KMS-11 (cell line): ENCODE measurements around the gene OR13C4.

Experiments
- H2AFZ ChIP-seq: fragments of 200-600 bp; sonication (generic); 2 replicates; pipeline ENCODE4 v1.6.1; 2016; ENCODE audit warnings: antibody characterized with exemption, mixed run types, low read depth
- H3K27ac ChIP-seq: fragments of 200-600 bp; sonication (generic); 2 replicates; pipeline ENCODE4 v1.6.1; 2016; ENCODE audit warnings: mild to moderate bottlenecking, mixed run types
- H3K27me3 ChIP-seq: fragments of 200-600 bp; sonication (generic); 2 replicates; pipeline ENCODE4 v1.6.1; 2017; ENCODE audit warnings: mild to moderate bottlenecking, low read depth, mixed run types, moderate library complexity; ENCODE audit not compliant: insufficient read depth
- H3K36me3 ChIP-seq: fragments of 200-600 bp; sonication (generic); 2 replicates; pipeline ENCODE4 v1.6.1; 2017; ENCODE audit warnings: mild to moderate bottlenecking, mixed run types; ENCODE audit not compliant: insufficient read depth
- H3K4me1 ChIP-seq: fragments of 200-600 bp; sonication (generic); 2 replicates; pipeline ENCODE4 v1.6.1; 2016; ENCODE audit warnings: mild to moderate bottlenecking, low read depth, mixed run types; ENCODE audit not compliant: poor library complexity, severe bottlenecking
- H3K4me2 ChIP-seq: fragments of 200-600 bp; sonication (generic); 2 replicates; pipeline ENCODE4 v1.7.0; 2016; ENCODE audit warnings: mild to moderate bottlenecking, mixed run types
- H3K4me3 ChIP-seq: fragments of 200-600 bp; sonication (generic); IDR thresholded peaks from 2 replicates; pipeline ENCODE4 v1.6.1; 2017; ENCODE audit warnings: low read depth, low read length, mixed read lengths; ENCODE audit not compliant: insufficient read depth
- H3K79me2 ChIP-seq: fragments of 200-600 bp; sonication (generic); 2 replicates; pipeline ENCODE4 v1.6.1; 2016; ENCODE audit warnings: low read depth, mixed run types; ENCODE audit not compliant: insufficient read depth
- H3K9ac ChIP-seq: fragments of 200-600 bp; sonication (generic); 2 replicates; pipeline ENCODE4 v1.6.1; 2016; ENCODE audit warnings: mild to moderate bottlenecking, mixed run types
- H4K20me1 ChIP-seq: fragments of 200-600 bp; sonication (generic); 2 replicates; pipeline ENCODE4 v1.6.1; 2016; ENCODE audit warnings: mild to moderate bottlenecking, mixed run types; ENCODE audit not compliant: insufficient read depth
- TF ChIP-seq, protein P1 (sequence below): fragments of 200-600 bp; sonication (generic); conservative IDR thresholded peaks from 2 replicates; pipeline ENCODE4 v1.6.1; 2017; ENCODE audit warnings: low read depth, mild to moderate bottlenecking, antibody characterized with exemption, low read length, moderate library complexity, mixed read lengths

Gene OR13C4

DNA sequence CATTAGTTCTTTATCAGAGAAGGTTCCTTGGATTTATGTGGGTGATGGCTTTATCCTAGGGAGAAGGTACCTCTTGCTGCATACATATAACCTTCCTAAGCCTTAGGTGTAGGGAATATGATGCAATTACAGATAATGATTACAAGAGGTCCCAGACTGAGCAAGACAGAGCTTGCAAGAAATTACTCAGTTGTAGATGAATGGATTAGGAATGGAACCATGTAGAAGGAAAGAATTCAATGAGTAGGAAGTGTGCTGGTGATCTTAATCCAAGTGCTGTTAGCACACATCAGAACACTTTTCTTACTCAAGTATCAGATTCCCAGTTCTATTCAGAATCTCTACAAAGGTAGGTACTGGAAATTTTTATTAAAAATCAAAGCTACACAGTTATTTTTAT is 20.4 kb downstream of the OR13C4 start:
- Histone ChIP-seq H3K4me2 (no peak overlapping the region), H3K9ac (no peak overlapping the region), H3K27me3 (no peaks in the 10 kb centered on the region), H4K20me1 (no peaks in the 10 kb centered on the region), H2AFZ (no peak overlapping the region), H3K79me2 (no peaks in the 10 kb centered on the region), H3K27ac (no peak overlapping the region), H3K4me1 (no peaks in the 10 kb centered on the region), H3K4me3 (no peak overlapping the region), H3K36me3 (no peaks in the 10 kb centered on the region)
- TF ChIP-seq, protein P1, sequence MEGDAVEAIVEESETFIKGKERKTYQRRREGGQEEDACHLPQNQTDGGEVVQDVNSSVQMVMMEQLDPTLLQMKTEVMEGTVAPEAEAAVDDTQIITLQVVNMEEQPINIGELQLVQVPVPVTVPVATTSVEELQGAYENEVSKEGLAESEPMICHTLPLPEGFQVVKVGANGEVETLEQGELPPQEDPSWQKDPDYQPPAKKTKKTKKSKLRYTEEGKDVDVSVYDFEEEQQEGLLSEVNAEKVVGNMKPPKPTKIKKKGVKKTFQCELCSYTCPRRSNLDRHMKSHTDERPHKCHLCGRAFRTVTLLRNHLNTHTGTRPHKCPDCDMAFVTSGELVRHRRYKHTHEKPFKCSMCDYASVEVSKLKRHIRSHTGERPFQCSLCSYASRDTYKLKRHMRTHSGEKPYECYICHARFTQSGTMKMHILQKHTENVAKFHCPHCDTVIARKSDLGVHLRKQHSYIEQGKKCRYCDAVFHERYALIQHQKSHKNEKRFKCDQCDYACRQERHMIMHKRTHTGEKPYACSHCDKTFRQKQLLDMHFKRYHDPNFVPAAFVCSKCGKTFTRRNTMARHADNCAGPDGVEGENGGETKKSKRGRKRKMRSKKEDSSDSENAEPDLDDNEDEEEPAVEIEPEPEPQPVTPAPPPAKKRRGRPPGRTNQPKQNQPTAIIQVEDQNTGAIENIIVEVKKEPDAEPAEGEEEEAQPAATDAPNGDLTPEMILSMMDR: no peak

DNA sequence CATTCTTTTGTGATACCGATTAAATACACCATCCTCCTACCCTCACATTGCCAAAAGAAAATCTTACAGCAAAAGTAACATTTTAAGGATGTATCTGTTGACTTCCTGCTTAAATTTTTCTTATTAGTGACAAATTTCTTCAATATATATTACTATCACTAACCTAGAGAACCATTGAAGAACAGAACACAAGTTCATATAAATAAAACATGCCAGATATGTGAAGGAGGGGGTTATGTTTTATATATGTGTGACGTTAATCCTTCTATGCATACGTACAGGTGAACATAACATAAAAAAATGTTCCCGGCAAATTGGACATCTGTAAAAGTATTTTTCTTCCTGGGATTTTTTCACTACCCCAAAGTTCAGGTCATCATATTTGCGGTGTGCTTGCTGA is 23.0 kb downstream of the OR13C4 start, which contains the start of gene OR13F1:
Gene OR13F1, plus strand, starts transcription at position 301 of the 400 bp plus-strand sequence. Its CDS starts 0 bp downstream, at position 301.
- no peak within 1 kb of the TSS for H3K4me2 ChIP-seq
- H3K27ac ChIP-seq: no peak within 1 kb of the TSS
- no peak within 1 kb of the TSS for H2AFZ ChIP-seq
- H3K9ac ChIP-seq: no peak within 1 kb of the TSS
- TF ChIP-seq, protein P1: no peak
- H3K4me3 ChIP-seq: no peak within 1 kb of the TSS
- H3K36me3 ChIP-seq: no peaks in the 10 kb centered on the region
- no peaks in the 10 kb centered on the region for H3K27me3 ChIP-seq
- H3K79me2 ChIP-seq: no peaks in the 10 kb centered on the region
- no peaks in the 10 kb centered on the region for H4K20me1 ChIP-seq
- H3K4me1 ChIP-seq: no peaks in the 10 kb centered on the region

DNA sequence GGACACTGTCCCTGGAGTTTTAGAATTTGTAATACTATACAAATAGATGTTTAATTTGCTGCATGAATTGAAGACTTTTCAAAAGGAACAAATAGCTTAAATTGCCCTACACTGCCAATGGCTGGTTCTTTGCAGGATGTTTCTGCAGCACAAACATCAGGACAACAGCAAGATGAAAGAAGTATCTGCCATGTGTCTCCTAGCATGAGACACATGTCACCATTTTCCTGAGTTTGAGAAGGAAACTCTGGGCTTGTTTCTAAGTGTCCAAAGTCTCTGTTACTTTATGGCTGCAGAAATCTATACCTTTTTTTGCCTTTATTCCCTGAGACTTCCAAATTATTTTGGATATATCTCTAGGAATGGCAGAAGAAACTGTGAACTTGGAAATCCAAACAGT is 23.6 kb downstream of the OR13C4 start:
- Histone ChIP-seq H2AFZ (no peak overlapping the region), H3K27ac (no peak overlapping the region), H3K4me2 (no peak overlapping the region), H3K79me2 (no peaks in the 10 kb centered on the region), H3K4me3 (no peak overlapping the region), H3K27me3 (no peaks in the 10 kb centered on the region), H4K20me1 (no peaks in the 10 kb centered on the region), H3K36me3 (no peaks in the 10 kb centered on the region), H3K4me1 (no peaks in the 10 kb centered on the region), H3K9ac (no peak overlapping the region)
- TF ChIP-seq, protein P1: no peak

DNA sequence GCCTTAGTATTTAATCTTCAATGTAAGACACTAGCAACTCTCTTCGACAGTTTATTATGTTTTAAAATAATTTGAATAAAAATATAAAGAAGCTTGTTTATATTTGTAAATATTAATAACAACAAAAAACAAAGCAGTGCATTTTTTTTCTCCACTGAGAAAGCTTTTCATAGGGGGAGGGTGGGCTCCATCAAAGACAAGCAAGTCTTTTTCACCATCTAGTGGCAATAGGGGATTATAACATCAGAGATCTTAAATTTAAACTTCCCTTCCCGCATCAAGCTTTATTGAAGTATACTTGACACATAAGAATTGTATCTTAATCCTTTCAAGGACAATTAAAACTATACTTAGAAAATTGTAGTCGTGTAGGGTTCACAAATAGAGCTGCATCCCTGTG is 32.2 kb downstream of the OR13C4 start:
- no peak overlapping the region for H3K4me2 ChIP-seq
- TF ChIP-seq, protein P1: no peak; the same call in 1 of the 2 replicates

More for the DNA sequence above, 32.2 kb downstream of the OR13C4 start:
- H3K4me1 ChIP-seq: no peaks in the 10 kb centered on the region
- H4K20me1 ChIP-seq: no peaks in the 10 kb centered on the region
- H3K36me3 ChIP-seq: no peaks in the 10 kb centered on the region
- H3K27ac ChIP-seq: no peak overlapping the region
- no peak overlapping the region for H3K4me3 ChIP-seq
- no peak overlapping the region for H2AFZ ChIP-seq
- H3K27me3 ChIP-seq: no peaks in the 10 kb centered on the region
- no peak overlapping the region for H3K9ac ChIP-seq
- no peaks in the 10 kb centered on the region for H3K79me2 ChIP-seq
